Measurements from ENCODE around the gene KLHDC7B. TPM values are rescaled to one million over a fixed set of nuclear protein-coding genes. Genes with fewer than 3 reads are reported as not detected.

The KLHDC7B gene
- total and polyA plus RNA-seq, 2 of the 13 experiments (the other 11 are each of a cell fraction or from before 2014, with no cell fraction given), result 0.11 TPM; not detected in 1

- peak; percentile 44; the same call in 1 of the 2 replicates for TF ChIP-seq NAIF1 (CRISPR knock-in tag; IDR thresholded peaks at IDR 0.05; ENCODE audit: borderline replicate concordance)
- no peak for TF ChIP-seq YY1 (IDR thresholded peaks at IDR 0.05; ENCODE audit: insufficient read depth, insufficient replicate concordance, low read depth, low read length)
- no peak for TF ChIP-seq HMGXB3 (CRISPR knock-in tag; IDR thresholded peaks at IDR 0.05; ENCODE audit: borderline replicate concordance)
- no peak for TF ChIP-seq PLSCR1 (CRISPR knock-in tag; IDR thresholded peaks at IDR 0.05; ENCODE audit: borderline replicate concordance)
- peak; percentile 46; the same call in 1 of the 2 replicates for TF ChIP-seq UBTF (CRISPR knock-in tag; IDR thresholded peaks at IDR 0.05)
- no peak for TF ChIP-seq TAF15 (IDR thresholded peaks at IDR 0.05; ENCODE audit: low read depth, low read length, poor library complexity, severe bottlenecking)
- TF ChIP-seq E2F5 (CRISPR knock-in tag; conservative IDR thresholded peaks at IDR 0.05), result no peak
- TF ChIP-seq PHF8 (CRISPR knock-in tag; IDR thresholded peaks at IDR 0.05), result no peak
- no peak for TF ChIP-seq HNF4G (IDR thresholded peaks at IDR 0.05; ENCODE audit: borderline replicate concordance, low read depth, low read length)
- TF ChIP-seq HNF4G (CRISPR knock-in tag; IDR thresholded peaks at IDR 0.05; ENCODE audit: borderline replicate concordance, low read depth), result no peak
- 0 out of 2 replicates have a peak, but pooled peaks have one; percentile 20 for TF ChIP-seq ZMYM3 (CRISPR knock-in tag; IDR thresholded peaks at IDR 0.05)
- 0 out of 2 replicates have a peak, but pooled peaks have one; percentile 11 for TF ChIP-seq ZFY (CRISPR knock-in tag; IDR thresholded peaks at IDR 0.05)
- no peak for TF ChIP-seq LCORL (IDR thresholded peaks at IDR 0.05)
- no peak for TF ChIP-seq LCORL (CRISPR knock-in tag; IDR thresholded peaks at IDR 0.05)
- TF ChIP-seq PCBP2 (optimal IDR thresholded peaks at IDR 0.05; ENCODE audit: low read depth, low read length, poor library complexity, severe bottlenecking), result no peak
- TF ChIP-seq CSRNP1 (CRISPR knock-in tag; IDR thresholded peaks at IDR 0.05), result no peak
- no peak for TF ChIP-seq MAFK (conservative IDR thresholded peaks at IDR 0.05 in 1 of 2, IDR thresholded peaks at IDR 0.05 in 1 of 2; ENCODE audit: low read length in 2 of 2)
Observed at GRCh38 chr22:50581950-50582492, 36.3 kb downstream of the KLHDC7B start (continued).
